GM23338 (cell line): Measurements from ENCODE around the gene DUS4L. TPM values are rescaled to one million over a fixed set of nuclear protein-coding genes. Genes with fewer than 3 reads are reported as not detected.

Experiments used
- ATAC-seq: fragments of 200-7000 bp; cut with Tn5 transposase; 3 replicates; pipeline ENCODE4 v1.9.1; 2020
- DNase-seq: peaks from one replicate; pipeline ENCODE4 v3.0.0-alpha.2; 2015; ENCODE audit warnings: low spot score
- H2AFZ ChIP-seq: fragments of 200-600 bp; sonication (generic); 2 replicates; pipeline ENCODE4 v1.8.0; 2016; ENCODE audit warnings: antibody characterized with exemption, mild to moderate bottlenecking, moderate library complexity
- H3F3A ChIP-seq: fragments of 200-600 bp; sonication (generic); replicated peaks from 2 replicates; pipeline ENCODE4 v1.8.0; 2017; ENCODE audit warnings: antibody characterized with exemption, mixed run types, low read depth
- H3K27ac ChIP-seq: fragments of 200-600 bp; sonication (generic); 2 replicates; pipeline ENCODE4 v1.6.1; 2016; ENCODE audit warnings: low read depth
- H3K27me3 ChIP-seq: fragments of 200-600 bp; sonication (generic); 2 replicates; pipeline ENCODE4 v1.8.0; 2016; ENCODE audit warnings: mild to moderate bottlenecking, mixed run types, moderate library complexity; ENCODE audit not compliant: insufficient read depth
- H3K36me3 ChIP-seq: fragments of 200-600 bp; sonication (generic); 2 replicates; pipeline ENCODE4 v1.8.0; 2016; ENCODE audit warnings: mild to moderate bottlenecking; ENCODE audit not compliant: insufficient read depth
- H3K4me1 ChIP-seq: fragments of 200-600 bp; sonication (generic); 2 replicates; pipeline ENCODE4 v1.8.0; 2016; ENCODE audit warnings: mild to moderate bottlenecking, moderate library complexity; ENCODE audit not compliant: insufficient read depth
- H3K4me2 ChIP-seq: fragments of 200-600 bp; sonication (generic); 2 replicates; pipeline ENCODE4 v1.7.1; 2017; ENCODE audit warnings: mixed run types
- H3K4me3 ChIP-seq: fragments of 200-600 bp; sonication (generic); 2 replicates; pipeline ENCODE4 v1.6.1; 2016; ENCODE audit warnings: mixed run types
- H3K79me2 ChIP-seq: fragments of 200-600 bp; sonication (generic); replicated peaks from 2 replicates; pipeline ENCODE4 v1.8.0; 2017; ENCODE audit warnings: mild to moderate bottlenecking; ENCODE audit not compliant: insufficient read depth
- H3K9me2 ChIP-seq: fragments of 200-600 bp; sonication (generic); 2 replicates; pipeline ENCODE4 v1.8.0; 2017; ENCODE audit not compliant: insufficient read depth
- H4K20me1 ChIP-seq: fragments of 200-600 bp; sonication (generic); replicated peaks from 2 replicates; pipeline ENCODE4 v1.8.0; 2017; ENCODE audit warnings: mild to moderate bottlenecking; ENCODE audit not compliant: insufficient read depth
- H3K27ac Mint-ChIP-seq: 2 replicates; pipeline ENCODE4 v1.8.0; 2020; ENCODE audit warnings: inconsistent platforms, mild to moderate bottlenecking, moderate library complexity, mixed read lengths
- H3K27me3 Mint-ChIP-seq: 3 replicates; pipeline ENCODE4 v1.8.0; 2022; ENCODE audit warnings: low read depth, mild to moderate bottlenecking, moderate library complexity, mixed read lengths, inconsistent platforms; ENCODE audit not compliant: insufficient read depth, poor library complexity
- H3K36me3 Mint-ChIP-seq: 3 replicates; pipeline ENCODE4 v1.8.0; 2021; ENCODE audit warnings: low read depth, mild to moderate bottlenecking, inconsistent platforms, moderate library complexity, mixed read lengths
- H3K4me1 Mint-ChIP-seq: 3 replicates; pipeline ENCODE4 v1.8.0; 2020; ENCODE audit warnings: mild to moderate bottlenecking, inconsistent platforms, mixed read lengths
- H3K4me3 Mint-ChIP-seq: 3 replicates; pipeline ENCODE4 v1.8.0; 2021; ENCODE audit warnings: moderate library complexity, mild to moderate bottlenecking, inconsistent platforms, mixed read lengths
- H3K9me3 Mint-ChIP-seq: 3 replicates; pipeline ENCODE4 v1.8.0; 2020; ENCODE audit warnings: moderate library complexity, mild to moderate bottlenecking, inconsistent platforms, mixed read lengths
- CREB1 ChIP-seq: fragments of 250-450 bp; sonication (Bioruptor Pico); IDR thresholded peaks from 2 replicates; pipeline ENCODE4 v1.5.0; 2020; ENCODE audit warnings: low read depth, mild to moderate bottlenecking, moderate library complexity
- CTCF ChIP-seq, 2 experiments: fragments of 200-600 bp in 1 of 2; sonication (generic) in 1 of 2; conservative IDR thresholded peaks; 2 replicates each; pipeline versions ENCODE4 v1.5.1 to v1.6.1; 2016 to 2017; ENCODE audit warnings: antibody characterized with exemption in 2 of 2, low read depth in 2 of 2, mild to moderate bottlenecking in 2 of 2, moderate library complexity in 1 of 2
- ETS1 ChIP-seq: IDR thresholded peaks from 2 replicates; pipeline ENCODE4 v1.6.1; 2016; ENCODE audit warnings: antibody characterized with exemption
- EZH2 ChIP-seq: fragments of 200-600 bp; sonication (generic); IDR thresholded peaks from one replicate; pipeline ENCODE4 v1.8.0; 2017; ENCODE audit warnings: antibody characterized with exemption, mild to moderate bottlenecking, low read depth; ENCODE audit not compliant: unreplicated experiment
- EZH2phosphoT487 ChIP-seq: fragments of 200-600 bp; sonication (generic); IDR thresholded peaks from one replicate; pipeline ENCODE4 v1.8.1; 2018; ENCODE audit warnings: antibody characterized with exemption; ENCODE audit not compliant: unreplicated experiment
- JUNB ChIP-seq: IDR thresholded peaks from one replicate; pipeline ENCODE4 v1.6.1; 2016; ENCODE audit warnings: antibody characterized with exemption; ENCODE audit not compliant: unreplicated experiment
- NANOG ChIP-seq: IDR thresholded peaks from 2 replicates; pipeline ENCODE4 v1.6.1; 2016; ENCODE audit warnings: antibody characterized with exemption, borderline replicate concordance
- POLR2AphosphoS5 ChIP-seq: IDR thresholded peaks from 2 replicates; pipeline ENCODE4 v1.6.1; 2016; ENCODE audit warnings: antibody characterized with exemption, low read depth
- STAT1 ChIP-seq: IDR thresholded peaks from one replicate; pipeline ENCODE4 v1.6.1; 2016; ENCODE audit warnings: antibody characterized with exemption; ENCODE audit not compliant: unreplicated experiment
- ZNF114 ChIP-seq: fragments of 250-450 bp; sonication (Bioruptor Pico); IDR thresholded peaks from 2 replicates; pipeline ENCODE4 v1.5.0; 2020; ENCODE audit warnings: mild to moderate bottlenecking, moderate library complexity
- ZNF331 ChIP-seq: fragments of 250-450 bp; sonication (Bioruptor Pico); IDR thresholded peaks from 2 replicates; pipeline ENCODE4 v1.5.0; 2020; ENCODE audit warnings: low read depth, mild to moderate bottlenecking, moderate library complexity
- ZNF462 ChIP-seq: fragments of 250-450 bp; sonication (Bioruptor Pico); IDR thresholded peaks from 2 replicates; pipeline ENCODE4 v1.5.0; 2020; ENCODE audit warnings: mild to moderate bottlenecking, moderate library complexity
- polyA plus RNA-seq: library from polyadenylated mRNA; unstranded; fragments of >200 nt; fragmentation: Nextera tagmentation; extraction: Ambion mirVana; gene quantifications from 2 replicates; pipeline ENCODE4 v1.2.1, GENCODE V29; 2016
- total RNA-seq: library from RNA; depleted of rRNA; stranded (reverse); fragments of >200 nt; shearing (Covaris generic); gene quantifications from 2 replicates; pipeline ENCODE4 v1.2.3, GENCODE V29; 2014

Gene DUS4L
- total and polyA plus RNA-seq, 2 experiments from 2014 or later, result 16.7 to 22.9 TPM

GRCh38 chr7:107528461-107528860 is 35.3 kb upstream of the DUS4L start (continued):
- TF ChIP-seq ZNF462 (CRISPR knock-in tag) (no peak), ETS1 (no peak), ZNF114 (CRISPR knock-in tag) (no peak)

GRCh38 chr7:107530751-107531150 is 33.0 kb upstream of the DUS4L start:
- no peak overlapping the region for H3K4me2 ChIP-seq
- DNase-seq (no peak), ATAC-seq (no peak)
- H2AFZ ChIP-seq, result no peak overlapping the region
- H3K27ac ChIP-seq, result no peak overlapping the region
- no peaks in the 10 kb centered on the region for H3K27me3 ChIP-seq
- Mint-ChIP-seq H3K27ac (no peak overlapping the region), H3K4me3 (no peak overlapping the region), H3K36me3 (peaks cover 16% of the 10 kb centered on the region), H3K27me3 (no peaks in the 10 kb centered on the region), H3K9me3 (no peaks in the 10 kb centered on the region), H3K4me1 (peaks cover 10% of the 10 kb centered on the region)
- no peaks in the 10 kb centered on the region for H3F3A ChIP-seq
- no peaks in the 10 kb centered on the region; the same call in 1 of the 2 replicates for H3K36me3 ChIP-seq
- H3K79me2 ChIP-seq, result peaks cover 50% of the 10 kb centered on the region
- no peaks in the 10 kb centered on the region for H3K4me1 ChIP-seq
- H4K20me1 ChIP-seq, result peaks cover 3% of the 10 kb centered on the region; the same call in 1 of the 2 replicates
- H3K9me2 ChIP-seq, result no peaks in the 10 kb centered on the region
- no peak overlapping the region for H3K4me3 ChIP-seq
- TF ChIP-seq ZNF331 (no peak), CREB1 (CRISPR knock-in tag) (no peak), ETS1 (no peak), STAT1 (no peak), ZNF114 (CRISPR knock-in tag) (no peak), EZH2phosphoT487 (no peak), CTCF (conservative IDR thresholded peaks at IDR 0.05; ENCODE audit: low read depth in 2 of 2) (no peak), JUNB (no peak), EZH2 (no peak), NANOG (no peak), POLR2AphosphoS5 (no peak)
